Sigmoid colon (tissue), 3 donors: ENCODE measurements around the gene HDAC4.

Experiments
- POLR2A ChIP-seq, 2 donors: fragments of 450-650 bp; IDR thresholded peaks; one replicate each; pipeline ENCODE4 v1.6.1; 2016; ENCODE audit warnings: antibody characterized with exemption in 2 of 2, mild to moderate bottlenecking in 2 of 2, moderate library complexity in 2 of 2
- TF ChIP-seq, protein P1 (sequence below), 4 experiments: fragments of 450-650 bp in 3 of 4; fragments of 200-600 bp in 1 of 4; IDR thresholded peaks; one replicate each; pipeline ENCODE4 v1.5.1; 2016 to 2019; ENCODE audit warnings: antibody characterized with exemption in 4 of 4, mild to moderate bottlenecking in 3 of 4, moderate library complexity in 2 of 4

DNA sequence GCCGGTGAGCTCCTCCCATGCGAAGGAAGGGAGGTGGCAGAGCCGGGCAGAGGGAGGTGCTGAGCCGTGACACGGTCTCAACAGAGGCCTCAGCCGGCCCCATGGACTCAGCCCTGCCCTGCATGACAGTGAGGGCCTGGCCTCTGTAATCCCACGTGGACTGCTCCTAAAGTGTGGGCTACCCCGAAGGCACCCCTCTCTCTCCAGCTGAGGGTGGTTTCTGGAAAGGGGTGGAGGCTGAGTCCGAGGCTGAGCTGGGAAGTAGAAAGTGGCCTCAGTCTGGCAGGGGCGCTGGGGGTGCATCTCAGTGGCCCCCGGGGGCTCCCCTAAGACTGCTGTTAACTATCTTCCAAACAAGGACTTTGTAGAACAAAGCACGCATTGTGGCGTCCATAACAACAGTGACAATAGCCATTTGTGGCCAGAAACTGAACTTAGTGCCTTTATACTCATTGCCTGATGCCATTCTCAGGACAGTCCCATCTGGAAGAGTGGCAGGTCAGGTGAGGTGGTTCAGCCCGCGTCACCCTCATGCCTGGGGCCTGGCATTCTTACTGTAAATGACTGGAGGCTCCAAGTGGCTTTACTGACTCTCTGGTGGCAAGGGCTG lies 360.6 kb downstream of the HDAC4 start:
- TF ChIP-seq, protein P1, sequence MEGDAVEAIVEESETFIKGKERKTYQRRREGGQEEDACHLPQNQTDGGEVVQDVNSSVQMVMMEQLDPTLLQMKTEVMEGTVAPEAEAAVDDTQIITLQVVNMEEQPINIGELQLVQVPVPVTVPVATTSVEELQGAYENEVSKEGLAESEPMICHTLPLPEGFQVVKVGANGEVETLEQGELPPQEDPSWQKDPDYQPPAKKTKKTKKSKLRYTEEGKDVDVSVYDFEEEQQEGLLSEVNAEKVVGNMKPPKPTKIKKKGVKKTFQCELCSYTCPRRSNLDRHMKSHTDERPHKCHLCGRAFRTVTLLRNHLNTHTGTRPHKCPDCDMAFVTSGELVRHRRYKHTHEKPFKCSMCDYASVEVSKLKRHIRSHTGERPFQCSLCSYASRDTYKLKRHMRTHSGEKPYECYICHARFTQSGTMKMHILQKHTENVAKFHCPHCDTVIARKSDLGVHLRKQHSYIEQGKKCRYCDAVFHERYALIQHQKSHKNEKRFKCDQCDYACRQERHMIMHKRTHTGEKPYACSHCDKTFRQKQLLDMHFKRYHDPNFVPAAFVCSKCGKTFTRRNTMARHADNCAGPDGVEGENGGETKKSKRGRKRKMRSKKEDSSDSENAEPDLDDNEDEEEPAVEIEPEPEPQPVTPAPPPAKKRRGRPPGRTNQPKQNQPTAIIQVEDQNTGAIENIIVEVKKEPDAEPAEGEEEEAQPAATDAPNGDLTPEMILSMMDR (IDR thresholded peaks at IDR 0.05) = no peak
- no peak for TF ChIP-seq POLR2A (IDR thresholded peaks at IDR 0.05)
